HFF-Myc (cell line): Measurements from ENCODE around the gene ZBTB12.
"Not testable (repeated sequence)": the region's sequence is repeated elsewhere in the genome, so short reads cannot be mapped to it uniquely, and the experiment has no call there.

Source experiments
- DNase-seq: peaks from one replicate; pipeline ENCODE4 v3.0.0-alpha.2; 2011; ENCODE audit warnings: low read depth; ENCODE audit errors: extremely low read depth
- H3K4me3 ChIP-seq: replicated peaks from 2 replicates; pipeline ENCODE4 v1.5.1; 2011; ENCODE audit warnings: low read depth, mild to moderate bottlenecking, control low read depth, low read length
- CTCF ChIP-seq: IDR thresholded peaks from 2 replicates; pipeline ENCODE4 v1.5.1; 2012; ENCODE audit warnings: mild to moderate bottlenecking, low read depth, low read length, control low read depth; ENCODE audit errors: missing control alignments

ZBTB12 gene

GRCh38 chr6:31935021-31935420, 33.1 kb upstream of the ZBTB12 start:
- no peak for DNase-seq
- TF ChIP-seq CTCF: no peak
- H3K4me3 ChIP-seq: no peak overlapping the region

DNA sequence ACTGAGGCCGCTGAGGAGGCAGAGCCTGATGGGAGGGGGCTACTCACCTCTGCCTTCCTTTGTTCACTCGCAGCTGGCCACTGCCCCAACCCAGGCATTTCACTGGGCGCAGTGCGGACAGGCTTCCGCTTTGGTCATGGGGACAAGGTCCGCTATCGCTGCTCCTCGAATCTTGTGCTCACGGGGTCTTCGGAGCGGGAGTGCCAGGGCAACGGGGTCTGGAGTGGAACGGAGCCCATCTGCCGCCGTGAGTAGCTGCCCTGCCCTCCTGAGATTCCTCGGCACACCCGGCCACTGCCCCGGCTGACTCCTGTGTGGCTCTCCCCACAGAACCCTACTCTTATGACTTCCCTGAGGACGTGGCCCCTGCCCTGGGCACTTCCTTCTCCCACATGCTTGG, 31.7 kb upstream of the ZBTB12 start:
- no peak for DNase-seq
- no peak overlapping the region for H3K4me3 ChIP-seq
- TF ChIP-seq CTCF: no peak

- H3K4me3 ChIP-seq, DNase-seq: not testable (repeated sequence)
Measured at GRCh38 chr6:31932137-31932536, 30.3 kb upstream of the ZBTB12 start.

DNA sequence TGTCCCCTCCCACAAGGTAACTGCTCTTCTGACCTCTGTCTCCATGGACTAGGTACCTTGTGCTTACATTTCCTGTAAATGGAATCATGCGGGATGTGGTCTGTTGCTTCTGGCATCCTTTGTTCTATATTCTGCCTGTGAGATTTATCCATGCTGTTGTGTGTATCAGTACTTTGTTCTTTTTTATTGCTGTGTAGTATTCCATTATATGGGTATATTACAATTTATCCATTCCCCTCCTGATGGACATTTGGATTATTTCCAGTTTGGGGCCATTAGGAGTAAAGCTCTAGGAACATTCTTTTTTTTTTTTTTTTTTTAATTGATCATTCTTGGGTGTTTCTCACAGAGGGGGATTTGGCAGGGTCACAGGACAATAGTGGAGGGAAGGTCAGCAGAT, 29.1 kb upstream of the ZBTB12 start:
- no peak for TF ChIP-seq CTCF
- DNase-seq: no peak
- H3K4me3 ChIP-seq: no peak overlapping the region

- no peak for DNase-seq
- H3K4me3 ChIP-seq: no peak overlapping the region
- no peak for TF ChIP-seq CTCF
Measured at GRCh38 chr6:31928672-31928939, 26.7 kb upstream of the ZBTB12 start.

DNA sequence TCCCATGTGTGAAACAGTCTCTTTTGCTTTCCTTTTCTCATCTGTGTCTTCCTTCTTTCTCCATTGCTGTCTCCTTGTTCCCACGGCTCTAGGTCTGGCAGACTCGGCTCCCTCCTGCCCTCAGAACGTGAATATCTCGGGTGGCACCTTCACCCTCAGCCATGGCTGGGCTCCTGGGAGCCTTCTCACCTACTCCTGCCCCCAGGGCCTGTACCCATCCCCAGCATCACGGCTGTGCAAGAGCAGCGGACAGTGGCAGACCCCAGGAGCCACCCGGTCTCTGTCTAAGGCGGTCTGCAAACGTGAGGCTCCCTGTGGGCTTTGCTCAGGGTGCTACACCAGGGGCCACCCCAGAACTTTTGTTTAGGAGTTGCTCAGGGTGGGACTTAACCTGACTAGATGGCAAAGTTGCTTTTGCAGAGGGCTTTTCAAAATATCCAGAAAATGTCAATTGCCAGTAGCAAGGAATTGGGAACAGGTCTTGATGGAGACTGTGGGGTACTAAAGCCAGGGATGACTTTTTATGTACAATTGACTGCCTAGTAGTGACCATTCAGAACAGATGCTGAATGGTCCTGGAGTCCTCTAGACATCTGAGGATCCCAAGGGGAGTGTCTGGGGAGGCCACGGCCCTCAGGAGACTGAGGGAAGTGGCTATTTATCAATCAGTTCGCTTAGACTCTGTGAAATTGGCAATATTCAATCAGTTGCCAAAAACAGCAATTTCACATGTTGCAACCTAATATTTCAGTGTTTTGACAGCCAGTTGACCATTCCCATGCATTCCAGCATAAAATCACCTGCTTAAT, 26.2 kb upstream of the ZBTB12 start:
- no peak for TF ChIP-seq CTCF
- no peak overlapping the region for H3K4me3 ChIP-seq
- no peak for DNase-seq

DNA sequence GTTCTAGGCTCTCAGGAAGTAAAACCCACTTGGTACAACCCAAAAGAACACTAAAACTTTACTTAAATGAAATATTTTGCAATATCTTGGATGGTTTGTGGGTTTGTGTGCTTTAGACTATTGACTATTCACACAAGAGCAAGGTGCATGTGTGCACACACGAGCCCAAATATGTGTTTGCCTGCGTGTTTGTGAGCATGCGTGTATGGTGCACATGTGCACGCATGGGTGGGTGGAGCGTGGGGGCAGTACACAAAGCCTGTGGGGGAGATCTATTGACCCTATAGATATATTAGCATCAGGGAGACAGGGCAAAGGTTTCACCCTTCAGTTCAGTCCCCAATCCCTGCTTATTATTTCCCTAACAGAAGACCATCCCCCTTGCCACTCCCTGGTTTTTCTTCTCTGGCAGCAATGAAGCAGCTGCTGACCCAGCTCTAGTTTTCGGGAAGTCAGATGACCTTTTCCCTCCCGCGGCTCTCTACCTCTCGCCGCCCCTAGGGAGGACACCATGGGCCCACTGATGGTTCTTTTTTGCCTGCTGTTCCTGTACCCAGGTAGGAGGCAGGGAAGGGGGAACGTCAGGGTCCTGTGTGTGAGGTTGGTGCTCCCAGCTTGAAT, 25.5 kb upstream of the ZBTB12 start, which contains the start of gene C2:
Gene C2 (plus strand): TSS at position 476 of the 621 bp plus-strand sequence. CDS start 36 bp downstream, at position 512.
- no peak for TF ChIP-seq CTCF
- DNase-seq: no peak
- H3K4me3 ChIP-seq: no peak within 1 kb of the TSS
